HL-60 (cell line): ENCODE measurements around the gene NDUFS2.
"Not testable (repeated sequence)": the region's sequence is repeated elsewhere in the genome, so short reads cannot be mapped to it uniquely, and the experiment has no call there.

Experiments
- CTCF ChIP-seq: IDR thresholded peaks from one replicate; pipeline ENCODE4 v1.5.1; 2011; ENCODE audit warnings: low read length, control low read depth, inconsistent platforms; ENCODE audit not compliant: insufficient read depth
- GABPA ChIP-seq: IDR thresholded peaks from 2 replicates; pipeline ENCODE4 v1.6.1; 2012; ENCODE audit warnings: low read depth
- REST ChIP-seq: IDR thresholded peaks from 2 replicates; pipeline ENCODE4 v1.6.1; 2012; ENCODE audit warnings: low read depth; ENCODE audit not compliant: insufficient replicate concordance

GRCh38 chr1:161250100-161250499 lies 47.9 kb downstream of the NDUFS2 start:
- not testable (repeated sequence) for TF ChIP-seq CTCF, GABPA, REST
